Bronchial epithelial cell (primary cell): ENCODE measurements around the gene TADA2A. TPM values are rescaled to one million over a fixed set of nuclear protein-coding genes. Genes with fewer than 3 reads are reported as not detected.
"Not testable (repeated sequence)": the region's sequence is repeated elsewhere in the genome, so short reads cannot be mapped to it uniquely, and the experiment has no call there.

ENCODE experiments used
- DNase-seq: peaks from one replicate; pipeline ENCODE4 v3.0.0-alpha.2; 2010; ENCODE audit warnings: low read depth
- FAIRE-seq: peaks from 2 replicates; lab custom pipeline; 2011; peaks lifted over from hg19 to GRCh38; lab: Jason Lieb, UNC
- H3K27me3 ChIP-seq: 2 replicates; pipeline ENCODE4 v1.5.1; 2011; ENCODE audit warnings: low read length; ENCODE audit not compliant: control insufficient read depth, insufficient read depth
- H3K36me3 ChIP-seq: 2 replicates; pipeline ENCODE4 v1.5.1; 2011; ENCODE audit warnings: low read length; ENCODE audit not compliant: control insufficient read depth, insufficient read depth
- H3K4me3 ChIP-seq: 2 replicates; pipeline ENCODE4 v1.5.1; 2011; ENCODE audit warnings: mild to moderate bottlenecking, low read depth, low read length, control low read depth
- CTCF ChIP-seq: IDR thresholded peaks from 2 replicates; pipeline ENCODE4 v1.5.1; 2011; ENCODE audit warnings: mild to moderate bottlenecking, moderate library complexity, low read length, control low read depth, inconsistent platforms; ENCODE audit not compliant: insufficient read depth, severe bottlenecking
- total RNA-seq: library from RNA; depleted of rRNA; stranded (reverse); fragments of >200 nt; gene quantifications from 2 replicates; pipeline ENCODE4 v1.2.1, GENCODE V29; 2014

TADA2A gene
- total RNA-seq, 1 donor from 2014 or later: 15.8 TPM

- FAIRE-seq (no peak), DNase-seq (no peak)
- no peaks in the 10 kb centered on the region for H3K27me3 ChIP-seq
- H3K36me3 ChIP-seq: no peaks in the 10 kb centered on the region
- no peak for TF ChIP-seq CTCF
- H3K4me3 ChIP-seq: no peak overlapping the region
These were observed 15.5 kb upstream of the TADA2A start for GRCh38 chr17:37391146-37391545.

- FAIRE-seq (no peak), DNase-seq (peak; percentile 42)
- no peak for TF ChIP-seq CTCF
- Histone ChIP-seq H3K36me3 (no peaks in the 10 kb centered on the region), H3K27me3 (no peaks in the 10 kb centered on the region), H3K4me3 (no peak overlapping the region)
These were observed 14.6 kb upstream of the TADA2A start for GRCh38 chr17:37392024-37392590.

GRCh38 chr17:37393352-37393751 lies 13.3 kb upstream of the TADA2A start:
- no peaks in the 10 kb centered on the region for H3K27me3 ChIP-seq
- no peak overlapping the region for H3K4me3 ChIP-seq
- no peak for TF ChIP-seq CTCF
- no peak for DNase-seq
- no peak for FAIRE-seq
- no peaks in the 10 kb centered on the region for H3K36me3 ChIP-seq

GRCh38 chr17:37399265-37399803 lies 7.4 kb upstream of the TADA2A start:
- no peaks in the 10 kb centered on the region for H3K36me3 ChIP-seq
- H3K4me3 ChIP-seq: no peak overlapping the region
- FAIRE-seq (no peak), DNase-seq (peak; percentile 65)
- TF ChIP-seq CTCF: no peak
- H3K27me3 ChIP-seq: no peaks in the 10 kb centered on the region

- DNase-seq (no peak), FAIRE-seq (no peak)
- Histone ChIP-seq H3K36me3 (no peaks in the 10 kb centered on the region), H3K27me3 (no peaks in the 10 kb centered on the region), H3K4me3 (no peak overlapping the region)
- no peak for TF ChIP-seq CTCF
These were observed 6.2 kb upstream of the TADA2A start for GRCh38 chr17:37400505-37400904.

GRCh38 chr17:37405522-37405921 lies 1.2 kb upstream of the TADA2A start:
- not testable (repeated sequence) for FAIRE-seq, H3K36me3 ChIP-seq, H3K27me3 ChIP-seq, DNase-seq
- peak overlapping the region; percentile 68 for H3K4me3 ChIP-seq
